Stimulated activated naive CD8-positive, alpha-beta T cell treated with anti-CD3 and anti-CD28 coated beads, Interleukin-15, amount 100 ng/mL, for 72 hours (primary cell): Measurements from ENCODE around the gene ORAI3.

Experiments used
- ATAC-seq: fragments of 150-1000 bp; cut with Tn5 transposase; 2 replicates; pipeline ENCODE4 v1.10.0; 2021; ENCODE audit warnings: mild to moderate bottlenecking, moderate library complexity
- DNase-seq, 2 donors: peaks; one replicate each; pipeline ENCODE4 v3.0.0; 2021 to 2022
- H3K27ac Mint-ChIP-seq, 2 donors: one replicate each; pipeline ENCODE4 v1.8.0; 2022; ENCODE audit warnings: mild to moderate bottlenecking in 2 of 2, mixed read lengths in 2 of 2, moderate library complexity in 2 of 2
- H3K27me3 Mint-ChIP-seq: one replicate; pipeline ENCODE4 v1.8.0; 2022; ENCODE audit warnings: mixed read lengths
- H3K4me1 Mint-ChIP-seq: one replicate; pipeline ENCODE4 v1.8.0; 2022; ENCODE audit warnings: mild to moderate bottlenecking, mixed read lengths
- H3K4me3 Mint-ChIP-seq, 2 donors: one replicate each; pipeline ENCODE4 v1.8.0; 2022; ENCODE audit warnings: mild to moderate bottlenecking in 2 of 2, mixed read lengths in 2 of 2, moderate library complexity in 1 of 2
- H3K9me3 Mint-ChIP-seq, 2 donors: one replicate each; pipeline ENCODE4 v1.8.0; 2022; ENCODE audit warnings: mixed read lengths in 2 of 2

Gene ORAI3

DNA sequence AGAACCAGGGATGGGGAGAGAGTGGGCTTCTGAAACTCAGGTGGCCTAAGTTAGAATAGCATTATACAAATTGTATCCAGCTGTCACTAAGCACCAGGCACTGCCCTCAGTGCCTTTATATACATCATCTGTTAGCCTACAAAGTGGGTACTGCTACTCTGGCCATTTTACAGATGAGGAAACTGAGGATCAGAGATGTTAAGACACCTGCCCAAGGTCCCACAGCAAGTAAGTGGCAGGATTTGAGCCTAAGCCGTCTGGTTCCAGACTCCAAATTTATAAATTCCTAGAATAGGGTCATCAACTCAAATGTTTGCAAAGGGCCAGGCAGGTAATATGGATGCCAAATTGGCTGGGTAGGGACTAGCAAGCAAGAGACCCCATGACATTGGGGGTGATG is 2.3 kb downstream of the ORAI3 start:
- DNase-seq, result no peak
- Mint-ChIP-seq H3K4me1 (peaks cover 29% of the 10 kb centered on the region), H3K4me3 (no peak overlapping the region), H3K9me3 (no peaks in the 10 kb centered on the region), H3K27me3 (no peaks in the 10 kb centered on the region), H3K27ac (no peak overlapping the region)
- no peak for ATAC-seq

GRCh38 chr16:30951750-30952149 is 2.9 kb downstream of the ORAI3 start:
- Mint-ChIP-seq H3K27ac (peak overlapping the region in 1 of 2 donors; percentile 17), H3K4me1 (peaks cover 34% of the 10 kb centered on the region), H3K27me3 (no peaks in the 10 kb centered on the region), H3K9me3 (no peaks in the 10 kb centered on the region), H3K4me3 (no peak overlapping the region)
- ATAC-seq (no peak), DNase-seq (no peak)

DNA sequence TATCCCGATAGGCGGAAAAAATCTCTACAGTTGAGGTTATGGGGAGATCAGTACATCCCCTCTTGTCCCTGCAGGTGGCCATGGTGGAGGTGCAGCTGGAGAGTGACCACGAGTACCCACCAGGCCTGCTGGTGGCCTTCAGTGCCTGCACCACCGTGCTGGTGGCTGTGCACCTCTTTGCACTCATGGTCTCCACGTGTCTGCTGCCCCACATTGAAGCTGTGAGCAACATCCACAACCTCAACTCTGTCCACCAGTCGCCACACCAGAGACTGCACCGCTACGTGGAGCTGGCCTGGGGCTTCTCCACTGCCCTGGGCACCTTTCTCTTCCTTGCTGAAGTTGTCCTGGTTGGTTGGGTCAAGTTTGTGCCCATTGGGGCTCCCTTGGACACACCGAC is 4.2 kb downstream of the ORAI3 start:
- Mint-ChIP-seq H3K4me1 (peaks cover 37% of the 10 kb centered on the region), H3K27me3 (no peaks in the 10 kb centered on the region), H3K4me3 (no peak overlapping the region), H3K27ac (no peak overlapping the region), H3K9me3 (no peaks in the 10 kb centered on the region)
- DNase-seq (no peak), ATAC-seq (no peak)

GRCh38 chr16:30953511-30954124 is 4.8 kb downstream of the ORAI3 start:
- no peaks in the 10 kb centered on the region for H3K9me3 Mint-ChIP-seq
- peak overlapping the region in 1 of 2 donors; percentile 69 for H3K27ac Mint-ChIP-seq
- no peak overlapping the region for H3K4me3 Mint-ChIP-seq
- no peaks in the 10 kb centered on the region for H3K27me3 Mint-ChIP-seq
- ATAC-seq (peak; percentile 47), DNase-seq (peak; percentile 68 to 70)
- H3K4me1 Mint-ChIP-seq, result peaks cover 41% of the 10 kb centered on the region

GRCh38 chr16:30954993-30955392 is 6.1 kb downstream of the ORAI3 start:
- DNase-seq, result no peak
- Mint-ChIP-seq H3K4me1 (peaks cover 48% of the 10 kb centered on the region), H3K9me3 (no peaks in the 10 kb centered on the region), H3K27me3 (no peaks in the 10 kb centered on the region), H3K27ac (no peak overlapping the region), H3K4me3 (no peak overlapping the region)
- no peak for ATAC-seq

- DNase-seq (peak; percentile 85 to 91), ATAC-seq (peak; percentile 85)
- Mint-ChIP-seq H3K27ac (peak overlapping the region; percentile 99), H3K4me1 (peaks cover 42% of the 10 kb centered on the region), H3K27me3 (no peaks in the 10 kb centered on the region), H3K9me3 (no peaks in the 10 kb centered on the region), H3K4me3 (peak overlapping the region; percentile 93 to 96)
These were observed 8.0 kb downstream of the ORAI3 start for GRCh38 chr16:30956601-30957455.

GRCh38 chr16:30957456-30958174 is 8.7 kb downstream of the ORAI3 start, which contains the start of gene SETD1A:
Gene SETD1A (plus strand): TSS chr16:30957754. CDS start chr16:30958732, 978 bp downstream.
- Mint-ChIP-seq H3K9me3 (no peaks in the 10 kb centered on the region), H3K27ac (peak within 1 kb of the TSS; percentile 99), H3K4me3 (peak within 1 kb of the TSS; percentile 96 to 97), H3K4me1 (peaks cover 42% of the 10 kb centered on the region), H3K27me3 (no peaks in the 10 kb centered on the region)
- DNase-seq (peak; percentile 96 to 97), ATAC-seq (peak; percentile 92)

- DNase-seq (no peak), ATAC-seq (peak; percentile 14)
- no peaks in the 10 kb centered on the region for H3K9me3 Mint-ChIP-seq
- peak overlapping the region; percentile 97 for H3K27ac Mint-ChIP-seq
- H3K4me1 Mint-ChIP-seq, result peaks cover 40% of the 10 kb centered on the region
- no peaks in the 10 kb centered on the region for H3K27me3 Mint-ChIP-seq
- peak overlapping the region; percentile 95 to 97 for H3K4me3 Mint-ChIP-seq
These were observed 9.6 kb downstream of the ORAI3 start for GRCh38 chr16:30958175-30959079.

DNA sequence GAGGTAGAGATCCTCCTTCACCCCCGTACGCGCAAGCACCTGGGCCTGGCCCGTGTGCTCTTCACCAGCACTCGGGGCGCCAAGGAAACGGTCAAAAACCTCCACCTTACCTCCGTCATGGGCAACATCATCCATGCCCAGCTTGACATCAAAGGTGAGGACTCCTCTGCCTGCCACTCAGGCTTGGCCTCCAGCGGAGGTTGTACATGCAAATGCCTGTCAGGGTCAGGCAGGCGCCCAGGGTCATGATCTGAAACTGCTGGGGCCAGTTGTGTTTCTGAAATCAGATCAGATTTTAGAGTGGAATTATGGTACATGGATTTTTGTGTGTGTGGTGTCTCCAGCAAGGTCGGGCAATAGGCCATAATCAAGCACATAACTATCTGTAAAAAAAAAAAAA is 12.5 kb downstream of the ORAI3 start:
- peak overlapping the region in 1 of 2 donors; percentile 23 for H3K27ac Mint-ChIP-seq
- H3K27me3 Mint-ChIP-seq, result no peaks in the 10 kb centered on the region
- ATAC-seq (no peak), DNase-seq (no peak)
- no peak overlapping the region for H3K4me3 Mint-ChIP-seq
- no peaks in the 10 kb centered on the region for H3K9me3 Mint-ChIP-seq
- H3K4me1 Mint-ChIP-seq, result peaks cover 33% of the 10 kb centered on the region

DNA sequence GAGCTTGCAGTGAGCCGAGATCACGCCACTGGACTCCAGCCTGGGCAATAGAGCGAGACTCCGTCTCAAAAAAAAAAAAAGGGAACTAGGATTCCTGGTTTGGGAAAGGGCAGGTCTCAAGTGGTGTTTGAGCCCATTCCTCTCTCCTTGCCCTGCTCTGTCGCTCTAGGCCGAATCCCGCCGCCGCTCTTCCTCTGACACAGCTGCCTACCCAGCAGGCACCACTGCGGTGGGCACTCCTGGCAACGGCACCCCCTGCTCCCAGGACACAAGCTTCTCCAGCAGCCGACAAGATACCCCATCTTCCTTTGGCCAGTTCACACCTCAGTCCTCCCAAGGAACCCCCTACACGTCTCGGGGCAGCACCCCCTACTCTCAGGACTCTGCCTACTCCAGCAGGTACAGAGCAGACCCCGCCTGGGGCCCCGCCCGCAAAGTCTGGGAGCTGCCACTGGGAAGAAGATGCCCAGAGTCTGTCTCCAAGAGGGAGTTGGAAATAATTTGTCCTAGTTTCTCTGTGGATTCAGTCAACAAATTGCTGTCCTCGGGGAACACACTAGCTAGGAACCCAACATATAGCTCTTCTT is 15.2 kb downstream of the ORAI3 start:
- DNase-seq (no peak), ATAC-seq (no peak)
- Mint-ChIP-seq H3K4me1 (peaks cover 20% of the 10 kb centered on the region), H3K27me3 (no peaks in the 10 kb centered on the region), H3K4me3 (no peak overlapping the region), H3K27ac (peak overlapping the region in 1 of 2 donors; percentile 80), H3K9me3 (no peaks in the 10 kb centered on the region)

- Mint-ChIP-seq H3K27ac (peak overlapping the region in 1 of 2 donors; percentile 19), H3K4me3 (no peak overlapping the region), H3K27me3 (no peaks in the 10 kb centered on the region), H3K9me3 (no peaks in the 10 kb centered on the region), H3K4me1 (peaks cover 13% of the 10 kb centered on the region)
- ATAC-seq, result no peak
- no peak for DNase-seq
These were observed 15.8 kb downstream of the ORAI3 start for GRCh38 chr16:30964574-30965226.

GRCh38 chr16:30965436-30965835 is 16.6 kb downstream of the ORAI3 start:
- Mint-ChIP-seq H3K4me1 (peaks cover 7% of the 10 kb centered on the region), H3K9me3 (no peaks in the 10 kb centered on the region), H3K27ac (no peak overlapping the region), H3K27me3 (no peaks in the 10 kb centered on the region), H3K4me3 (no peak overlapping the region)
- no peak for DNase-seq
- ATAC-seq, result peak; percentile 31

DNA sequence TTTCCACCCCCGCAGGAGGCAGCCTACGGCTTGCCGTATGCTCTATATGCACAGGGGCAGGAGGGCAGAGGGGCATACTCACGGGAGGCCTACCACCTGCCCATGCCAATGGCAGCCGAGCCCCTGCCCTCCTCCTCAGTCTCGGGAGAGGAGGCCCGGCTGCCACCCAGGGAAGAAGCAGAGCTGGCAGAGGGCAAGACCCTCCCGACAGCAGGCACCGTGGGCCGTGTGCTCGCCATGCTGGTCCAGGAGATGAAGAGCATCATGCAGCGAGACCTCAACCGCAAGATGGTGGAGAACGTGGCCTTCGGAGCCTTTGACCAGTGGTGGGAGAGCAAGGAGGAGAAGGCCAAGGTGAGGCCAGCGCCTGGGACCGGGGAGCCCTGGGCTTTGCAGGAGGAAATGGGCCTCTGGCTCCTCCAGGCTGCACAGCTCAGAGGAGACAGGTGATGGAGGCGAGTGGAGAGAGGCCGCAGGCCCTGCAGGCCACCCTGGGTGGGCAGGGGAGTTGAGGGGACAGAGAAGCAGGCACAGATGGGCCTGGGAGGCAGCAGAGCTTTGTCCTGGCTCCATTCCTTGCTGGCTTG is 17.3 kb downstream of the ORAI3 start:
- ATAC-seq (peak; percentile 5), DNase-seq (no peak)
- H3K27me3 Mint-ChIP-seq, result no peaks in the 10 kb centered on the region
- H3K4me3 Mint-ChIP-seq, result no peak overlapping the region
- peaks cover 7% of the 10 kb centered on the region for H3K4me1 Mint-ChIP-seq
- peak overlapping the region in 1 of 2 donors; percentile 14 for H3K27ac Mint-ChIP-seq
- H3K9me3 Mint-ChIP-seq, result no peaks in the 10 kb centered on the region

DNA sequence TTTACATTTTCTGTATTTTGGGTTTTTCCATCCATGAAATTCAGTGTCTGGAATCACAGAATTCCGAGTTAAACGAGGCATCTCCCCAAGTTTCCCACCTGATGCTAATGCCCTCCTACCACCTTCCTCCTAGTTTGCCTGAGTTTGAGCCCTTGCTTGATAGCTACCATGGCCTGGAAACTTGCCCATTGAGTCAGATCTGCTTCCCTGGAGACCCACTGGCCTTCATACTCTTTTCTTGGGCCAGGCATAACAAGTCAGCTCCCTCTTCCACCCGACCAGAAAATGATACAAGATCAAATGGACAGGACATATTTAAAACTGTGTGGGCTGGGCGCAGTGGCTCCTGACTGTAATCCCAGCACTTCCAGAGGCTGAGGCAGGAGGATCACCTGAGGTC is 18.9 kb downstream of the ORAI3 start:
- no peak overlapping the region for H3K27ac Mint-ChIP-seq
- no peaks in the 10 kb centered on the region for H3K27me3 Mint-ChIP-seq

More for the DNA sequence above, 18.9 kb downstream of the ORAI3 start:
- no peaks in the 10 kb centered on the region for H3K9me3 Mint-ChIP-seq
- peaks cover 7% of the 10 kb centered on the region for H3K4me1 Mint-ChIP-seq
- ATAC-seq (no peak), DNase-seq (no peak)
- H3K4me3 Mint-ChIP-seq, result no peak overlapping the region
